ENCODE measurements around the gene ORC6.
"Not testable (repeated sequence)": the region's sequence is repeated elsewhere in the genome, so short reads cannot be mapped to it uniquely, and the experiment has no call there.

ORC6 gene

DNA sequence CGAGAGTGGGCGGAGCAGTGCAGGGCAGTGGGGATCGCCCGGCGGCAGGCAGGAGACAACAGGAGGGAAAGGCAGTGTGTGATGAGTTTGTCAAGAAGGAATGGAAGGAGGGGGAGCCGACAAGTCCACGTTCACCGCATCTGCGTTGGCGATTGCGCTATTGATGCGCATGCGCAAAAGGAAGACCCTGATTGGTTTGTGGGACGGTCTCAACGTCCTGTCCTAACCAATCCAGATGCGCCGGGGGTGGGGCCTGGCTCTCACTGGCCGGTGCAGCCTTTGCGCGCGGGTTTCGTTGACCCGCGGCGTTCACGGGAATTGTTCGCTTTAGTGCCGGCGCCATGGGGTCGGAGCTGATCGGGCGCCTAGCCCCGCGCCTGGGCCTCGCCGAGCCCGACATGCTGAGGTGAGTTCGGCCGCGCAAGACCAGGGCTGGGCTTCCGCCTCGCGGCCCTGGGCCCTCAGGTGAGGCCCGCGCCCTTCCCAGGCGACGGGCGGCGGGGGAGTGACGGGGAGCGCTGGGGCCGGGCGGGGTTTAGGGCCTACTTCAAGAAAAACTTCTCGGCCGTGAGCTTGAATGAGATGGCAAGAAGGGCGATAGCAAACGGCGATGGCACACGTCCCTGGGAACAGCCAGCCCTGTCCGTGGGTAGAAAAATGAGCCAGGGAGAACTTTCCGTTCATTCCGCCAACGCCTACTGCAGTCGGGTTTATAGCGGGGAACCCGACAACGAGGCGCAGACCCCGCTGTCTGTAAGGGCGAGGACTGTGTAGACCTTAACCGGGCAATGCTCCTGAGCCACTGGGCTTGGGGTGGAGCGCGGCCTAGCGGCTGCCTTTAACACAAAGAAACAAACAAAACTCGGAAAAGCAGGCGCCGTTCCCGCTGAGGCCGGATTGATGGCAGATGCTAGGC, at the start of gene ORC6:
Gene ORC6 (plus strand): TSS at position 295 of the 916 bp plus-strand sequence. CDS start 47 bp downstream, at position 342.
- peak; percentile 98 for DNase-seq

DNA sequence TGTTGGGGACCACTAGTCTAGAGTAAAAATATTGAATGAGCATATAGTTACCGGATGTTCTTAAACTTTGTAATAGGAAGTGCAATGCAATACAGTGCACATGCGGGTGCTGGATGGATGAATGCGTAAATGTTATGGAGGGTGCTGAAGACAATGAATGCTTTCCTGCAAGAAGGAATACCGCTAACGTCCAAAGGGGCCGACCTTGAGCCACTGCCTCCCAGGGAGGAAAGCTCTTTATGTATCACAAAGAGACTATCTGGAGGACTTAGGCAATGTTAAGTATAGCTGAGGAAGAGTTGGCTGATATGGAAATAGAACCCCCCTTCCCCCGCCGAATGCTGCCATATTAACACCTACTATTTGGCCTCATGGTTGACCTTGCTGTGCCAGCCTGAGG, 40.8 kb upstream of the ORC6 start:
- DNase-seq = no peak

- DNase-seq = no peak
Measured at GRCh38 chr16:46649588-46650253, 39.7 kb upstream of the ORC6 start.

- no peak for DNase-seq
Measured at GRCh38 chr16:46650254-46650623, 39.2 kb upstream of the ORC6 start.

DNA sequence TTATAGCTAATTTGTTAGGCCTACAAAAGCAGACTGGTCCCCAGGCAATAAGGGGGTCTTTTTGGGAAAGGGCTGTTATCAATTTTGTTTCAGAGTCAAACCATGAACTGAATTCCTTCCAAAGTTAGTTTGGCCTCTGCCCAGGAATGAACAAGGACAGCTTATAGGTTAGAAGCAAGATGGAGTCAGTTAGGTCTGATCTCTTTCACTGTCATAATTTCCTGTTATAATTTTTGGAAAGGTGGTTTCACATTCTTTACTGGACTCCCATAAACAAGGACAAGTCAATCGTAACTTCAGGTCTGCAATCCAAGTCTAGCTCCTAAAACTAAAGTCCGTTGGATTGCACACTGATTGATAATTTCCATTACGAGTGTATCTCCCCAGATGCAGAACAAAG, 38.2 kb upstream of the ORC6 start:
- no peak for DNase-seq

- no peak for DNase-seq
Measured at GRCh38 chr16:46658925-46659324, 30.5 kb upstream of the ORC6 start.

DNA sequence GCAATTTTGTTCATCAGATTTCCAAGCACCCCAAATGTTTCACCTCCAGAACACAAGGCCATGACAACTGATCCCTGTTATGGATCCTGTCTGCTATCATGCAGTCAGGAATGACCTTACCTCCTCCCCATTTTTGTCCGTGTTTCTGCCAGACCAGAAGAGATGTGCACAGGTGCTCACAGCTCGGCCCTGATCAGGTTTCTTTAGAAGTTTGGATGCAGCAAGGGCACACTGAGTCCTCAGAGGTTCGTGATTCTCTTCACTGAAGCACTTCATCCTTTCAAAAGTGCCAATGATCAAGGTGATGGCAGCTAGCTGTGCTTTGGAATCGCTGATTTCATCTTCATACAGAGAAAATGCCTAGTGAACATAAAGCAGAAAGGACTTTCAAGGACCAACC, 27.3 kb upstream of the ORC6 start:
- DNase-seq = no peak

DNA sequence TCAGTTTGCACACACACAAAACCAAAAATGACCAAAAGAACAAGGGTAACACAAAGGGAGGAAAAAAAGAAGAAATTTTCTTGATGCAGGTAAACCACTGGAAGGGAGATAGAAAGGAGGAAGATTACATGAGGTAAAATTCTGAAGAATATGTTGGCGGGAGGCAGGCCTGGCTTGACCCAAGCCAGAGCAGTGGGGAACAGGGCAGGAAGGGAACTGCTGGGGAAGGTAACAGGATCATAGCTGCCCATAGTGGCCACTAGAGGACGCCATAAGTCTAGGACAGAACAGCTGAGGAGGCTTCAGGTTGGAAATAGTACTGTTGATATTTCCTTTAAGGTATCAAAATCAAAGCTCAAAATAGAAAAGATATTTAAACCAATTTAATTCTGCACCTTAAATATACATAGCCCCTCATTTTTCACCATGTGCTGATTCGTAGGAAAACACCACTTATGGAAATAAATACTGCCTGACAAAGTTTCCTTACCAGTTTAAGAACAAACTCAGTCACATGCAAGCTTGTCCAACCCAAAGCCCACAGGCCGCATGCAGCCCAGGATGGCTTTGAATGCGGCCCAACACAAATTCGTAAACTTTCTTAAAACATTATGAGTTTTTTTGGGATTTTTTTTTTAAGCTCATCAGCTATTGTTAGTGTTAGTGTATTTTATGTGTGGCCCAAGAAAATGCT, 16.0 kb upstream of the ORC6 start:
- peak; percentile 44 for DNase-seq

GRCh38 chr16:46677943-46678342, 11.5 kb upstream of the ORC6 start:
- DNase-seq = not testable (repeated sequence)

DNA sequence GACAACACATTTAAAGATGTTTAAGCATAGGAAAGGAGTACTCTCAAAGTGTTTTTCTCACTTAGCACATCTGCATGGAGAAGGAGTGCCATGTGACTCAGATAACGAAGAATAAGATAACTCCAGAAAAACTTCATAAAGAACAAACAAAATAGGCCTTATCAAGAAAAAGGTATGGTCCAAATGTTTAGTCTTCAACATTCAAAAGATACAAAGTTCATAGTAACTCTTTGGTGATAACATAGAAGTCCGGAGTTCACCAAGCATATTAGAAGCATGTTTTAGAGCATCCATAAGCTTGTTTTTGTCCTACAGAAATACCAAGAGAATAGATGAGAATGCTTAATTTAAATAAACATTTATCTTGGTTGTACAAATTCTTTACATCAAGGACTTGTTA, 7.6 kb upstream of the ORC6 start:
- DNase-seq = not testable (repeated sequence)

DNA sequence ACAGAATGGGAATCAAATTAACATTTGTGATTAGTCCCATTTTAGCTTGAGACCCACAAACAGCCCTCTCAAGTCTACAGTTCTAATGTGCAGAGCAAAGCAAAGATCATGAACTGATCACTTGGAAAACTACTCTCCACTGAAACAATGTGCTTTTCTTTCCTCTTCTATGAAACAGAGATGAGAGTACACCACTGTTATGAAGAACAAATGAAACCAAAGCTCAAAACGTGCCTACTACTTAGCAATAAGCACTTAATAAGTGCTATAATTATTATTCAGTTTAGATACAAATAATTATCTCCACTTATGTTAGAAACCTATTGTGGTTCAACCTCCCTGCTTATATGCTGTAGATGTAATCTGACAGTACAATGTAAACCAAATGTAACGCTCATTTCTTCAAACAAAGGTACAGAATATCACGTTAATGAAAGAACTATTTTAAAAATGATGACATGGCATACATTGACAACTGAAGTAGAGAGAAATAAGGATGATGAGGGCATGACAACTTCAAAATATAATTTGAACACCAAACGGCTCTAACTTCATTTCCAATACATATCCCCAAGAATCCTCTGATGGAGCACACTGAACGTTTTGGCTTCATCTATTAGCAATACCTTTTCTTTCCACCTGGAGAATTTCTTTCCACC, 2.5 kb upstream of the ORC6 start:
- DNase-seq = no peak

DNA sequence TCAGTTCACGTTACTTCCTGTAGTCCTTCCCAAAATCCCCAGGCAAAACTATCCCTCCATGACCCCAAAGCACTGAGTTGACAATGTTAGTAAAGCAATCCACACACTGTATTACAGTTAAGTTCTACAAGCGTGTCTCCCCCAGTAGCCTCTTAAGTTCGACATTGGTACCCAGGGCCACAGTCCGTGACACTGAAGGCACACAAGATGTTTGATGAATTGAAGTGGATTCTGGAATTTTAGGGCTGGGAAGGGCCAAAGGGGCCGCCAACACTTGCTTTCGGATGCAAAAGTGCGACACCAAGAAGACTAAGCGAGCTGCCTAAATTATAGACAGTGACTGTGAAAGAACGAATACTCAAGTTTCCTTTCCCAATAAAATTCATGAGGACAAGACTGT, 2.0 kb upstream of the ORC6 start:
- DNase-seq = no peak

- DNase-seq = no peak
Measured at GRCh38 chr16:46688101-46688653, 1.3 kb upstream of the ORC6 start.

DNA sequence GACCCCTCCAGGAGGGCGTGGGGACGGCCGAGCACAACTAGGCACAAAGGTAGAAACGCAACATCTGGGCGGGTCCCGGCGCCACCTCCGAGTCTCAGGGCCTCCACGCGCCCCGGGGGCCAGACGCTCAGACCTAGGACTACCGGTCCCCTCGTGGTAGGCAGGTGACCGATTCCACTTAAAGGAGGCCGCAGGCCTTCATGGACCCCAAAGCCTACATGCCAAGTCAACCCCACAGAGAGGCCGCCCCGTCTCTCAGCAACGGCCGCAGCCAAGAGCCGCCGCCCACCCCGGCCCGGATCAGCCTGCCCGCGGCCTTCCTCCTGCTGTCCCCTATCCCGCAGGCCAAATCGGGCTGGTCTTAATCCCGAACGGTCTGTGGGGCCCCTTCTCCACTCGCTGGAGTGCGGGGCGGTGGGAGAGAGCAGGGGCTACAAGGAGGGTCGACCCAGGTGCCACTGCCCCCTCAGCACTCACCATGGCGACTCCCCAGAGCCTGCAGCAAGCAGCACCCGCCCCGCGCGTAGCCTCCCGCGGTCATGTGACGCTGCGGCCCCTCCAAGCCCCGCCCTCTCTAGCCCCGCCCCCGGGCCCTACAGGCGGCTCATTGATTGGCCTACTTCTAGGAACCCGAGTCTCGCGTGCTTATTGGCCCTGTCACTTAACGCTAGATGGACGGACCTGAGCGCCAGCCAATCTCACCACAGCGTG, 650 bp upstream of the ORC6 start, which contains the start of gene VPS35:
Gene VPS35 (minus strand): TSS at position 525 of the 711 bp plus-strand sequence. CDS start 45 bp downstream, at position 480.
- peak; percentile 100 for DNase-seq

- DNase-seq = no peak
Measured at GRCh38 chr16:46690281-46691178, 1.1 kb downstream of the ORC6 start.

GRCh38 chr16:46691726-46692125, 2.3 kb downstream of the ORC6 start:
- DNase-seq = no peak

DNA sequence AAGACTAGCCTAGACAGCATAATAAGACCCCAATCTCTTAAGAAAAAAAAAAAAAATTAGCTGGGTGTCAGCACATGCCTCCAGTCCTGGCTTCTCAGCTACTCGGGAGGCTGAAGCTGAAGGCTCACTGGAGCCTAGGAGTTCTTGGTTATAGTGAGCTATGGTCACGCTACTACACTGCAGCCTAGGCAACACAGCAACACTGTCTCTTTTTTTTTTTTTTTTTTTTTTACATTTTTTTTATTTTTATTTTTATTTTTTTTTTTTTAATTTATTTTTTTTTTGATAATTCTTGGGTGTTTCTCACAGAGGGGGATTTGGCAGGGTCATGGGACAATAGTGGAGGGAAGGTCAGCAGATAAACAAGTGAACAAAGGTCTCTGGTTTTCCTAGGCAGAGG, 4.1 kb downstream of the ORC6 start:
- DNase-seq = no peak

- no peak for DNase-seq
Measured at GRCh38 chr16:46695937-46696336, 6.5 kb downstream of the ORC6 start.

DNA sequence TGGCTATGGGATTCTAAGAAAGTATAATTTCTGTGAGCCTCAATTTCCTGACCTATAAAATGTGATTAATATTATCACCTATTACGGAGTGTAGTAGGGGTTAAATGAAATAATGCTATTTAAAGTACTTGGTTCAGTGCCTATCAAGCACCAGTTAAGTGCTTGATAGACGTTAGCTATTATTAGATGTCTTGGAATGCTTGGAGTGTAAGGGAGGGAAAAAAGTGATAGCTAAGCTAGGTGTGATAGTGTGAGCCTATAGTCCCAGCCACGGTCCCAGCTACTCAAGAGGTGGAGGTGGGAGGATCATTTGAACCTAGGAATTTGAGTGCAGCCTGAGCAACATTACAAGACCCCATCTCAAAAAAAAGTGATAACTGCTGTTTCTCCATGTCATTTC, 7.5 kb downstream of the ORC6 start:
- DNase-seq = no peak

DNA sequence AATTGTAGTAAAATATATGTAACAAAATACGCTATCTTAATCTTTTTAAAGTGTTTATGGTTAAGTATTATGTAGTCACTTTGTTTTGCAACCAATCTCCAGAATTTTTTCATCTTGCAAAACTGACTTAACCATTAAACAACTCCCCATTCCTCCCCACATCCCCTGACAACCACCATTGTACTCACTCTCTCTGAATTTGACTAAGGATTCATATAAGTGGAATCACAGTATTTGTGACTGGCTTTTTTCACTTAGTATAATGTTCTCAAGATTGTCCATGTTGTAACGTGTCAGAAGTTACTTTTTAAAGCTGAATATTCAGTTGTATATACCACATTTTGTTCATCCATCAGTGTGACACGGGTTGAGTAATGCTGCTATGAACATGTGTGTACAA, 10.6 kb downstream of the ORC6 start:
- no peak for DNase-seq

DNA sequence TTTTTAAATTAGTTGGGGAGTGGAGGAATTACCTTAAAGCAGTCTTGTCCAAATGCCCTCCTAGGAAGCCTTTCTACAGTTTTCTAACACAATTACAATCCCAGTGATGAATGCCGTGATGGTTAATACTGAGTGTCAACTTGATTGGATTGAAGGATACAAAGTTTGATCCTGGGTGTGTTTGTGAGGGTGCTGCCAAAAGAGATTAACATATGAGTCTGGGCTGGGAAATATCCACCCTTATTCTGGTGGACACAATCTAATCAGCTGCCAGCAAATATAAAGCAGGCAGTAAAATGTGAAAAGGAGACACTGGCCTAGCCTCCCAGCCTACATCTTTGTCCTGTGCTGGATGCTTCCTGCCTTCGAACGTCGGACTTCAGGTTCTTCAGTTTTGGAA, 12.2 kb downstream of the ORC6 start:
- no peak for DNase-seq

Measured in NCI-H1105 (cell line).